Measurements from ENCODE around the gene CLNS1A. TPM values are rescaled to one million over a fixed set of nuclear protein-coding genes. Genes with fewer than 3 reads are reported as not detected.

CLNS1A gene
- total RNA-seq, 1 donor from 2014 or later, result 70.3 TPM

GRCh38 chr11:77668760-77669159 is 31.2 kb upstream of the CLNS1A start:
- no peak for TF ChIP-seq CTCF (IDR thresholded peaks at IDR 0.05)
- no peaks in the 10 kb centered on the region for H3K9me3 Mint-ChIP-seq (ENCODE audit: low read depth)
- DNase-seq (ENCODE audit: low spot score), result no peak
- no peak overlapping the region for H3K4me3 Mint-ChIP-seq (ENCODE audit: unreplicated experiment)
- peaks cover 48% of the 10 kb centered on the region for H3K36me3 Mint-ChIP-seq (ENCODE audit: low read depth)
- no peak overlapping the region for H3K27ac Mint-ChIP-seq (ENCODE audit: unreplicated experiment)
- no peaks in the 10 kb centered on the region for H3K27me3 Mint-ChIP-seq (ENCODE audit: low read depth)
- H3K4me1 Mint-ChIP-seq (ENCODE audit: low read depth), result peaks cover 5% of the 10 kb centered on the region

- no peaks in the 10 kb centered on the region for H3K27me3 Mint-ChIP-seq (ENCODE audit: low read depth)
- no peak for TF ChIP-seq CTCF (IDR thresholded peaks at IDR 0.05)
- H3K4me3 Mint-ChIP-seq (ENCODE audit: unreplicated experiment), result no peak overlapping the region
- H3K9me3 Mint-ChIP-seq (ENCODE audit: low read depth), result no peaks in the 10 kb centered on the region
- DNase-seq (ENCODE audit: low spot score), result no peak
- peaks cover 5% of the 10 kb centered on the region for H3K4me1 Mint-ChIP-seq (ENCODE audit: low read depth)
- no peak overlapping the region for H3K27ac Mint-ChIP-seq (ENCODE audit: unreplicated experiment)
- peaks cover 30% of the 10 kb centered on the region for H3K36me3 Mint-ChIP-seq (ENCODE audit: low read depth)
These were observed 27.8 kb upstream of the CLNS1A start for GRCh38 chr11:77665240-77665965.

- H3K4me3 Mint-ChIP-seq (ENCODE audit: unreplicated experiment), result no peak overlapping the region
- peaks cover 6% of the 10 kb centered on the region for H3K36me3 Mint-ChIP-seq (ENCODE audit: low read depth)
These were observed 24.1 kb upstream of the CLNS1A start for GRCh38 chr11:77661670-77662069.

GRCh38 chr11:77660947-77661346 is 23.4 kb upstream of the CLNS1A start:
- Mint-ChIP-seq H3K36me3 (ENCODE audit: low read depth) (peaks cover 5% of the 10 kb centered on the region), H3K27me3 (ENCODE audit: low read depth) (no peaks in the 10 kb centered on the region), H3K27ac (ENCODE audit: unreplicated experiment) (no peak overlapping the region), H3K4me3 (ENCODE audit: unreplicated experiment) (no peak overlapping the region), H3K9me3 (ENCODE audit: low read depth) (no peaks in the 10 kb centered on the region), H3K4me1 (ENCODE audit: low read depth) (peaks cover 9% of the 10 kb centered on the region)
- no peak for TF ChIP-seq CTCF (IDR thresholded peaks at IDR 0.05)
- no peak for DNase-seq (ENCODE audit: low spot score)

More at GRCh38 chr11:77661670-77662069, 24.1 kb upstream of the CLNS1A start:
- Mint-ChIP-seq H3K27ac (ENCODE audit: unreplicated experiment) (no peak overlapping the region), H3K4me1 (ENCODE audit: low read depth) (peaks cover 9% of the 10 kb centered on the region), H3K27me3 (ENCODE audit: low read depth) (no peaks in the 10 kb centered on the region), H3K9me3 (ENCODE audit: low read depth) (no peaks in the 10 kb centered on the region)
- DNase-seq (ENCODE audit: low spot score), result no peak
- no peak for TF ChIP-seq CTCF (IDR thresholded peaks at IDR 0.05)

GRCh38 chr11:77658213-77659013 is 20.8 kb upstream of the CLNS1A start:
- no peak overlapping the region for H3K4me3 Mint-ChIP-seq (ENCODE audit: unreplicated experiment)
- H3K9me3 Mint-ChIP-seq (ENCODE audit: low read depth), result no peaks in the 10 kb centered on the region
- peak overlapping the region; percentile 81 for H3K27ac Mint-ChIP-seq (ENCODE audit: unreplicated experiment)
- H3K4me1 Mint-ChIP-seq (ENCODE audit: low read depth), result peaks cover 14% of the 10 kb centered on the region
- TF ChIP-seq CTCF (IDR thresholded peaks at IDR 0.05), result no peak
- no peak for DNase-seq (ENCODE audit: low spot score)
- peaks cover 2% of the 10 kb centered on the region for H3K36me3 Mint-ChIP-seq (ENCODE audit: low read depth)
- no peaks in the 10 kb centered on the region for H3K27me3 Mint-ChIP-seq (ENCODE audit: low read depth)

Measured in chondrocyte (in vitro differentiated cells).